Activated naive CD8-positive, alpha-beta T cell treated with anti-CD3 and anti-CD28 coated beads, Interleukin-2, amount 10 ng/mL, durations not matched to agents 7 days and 5 days (primary cell): ENCODE measurements around the gene PRDM16. TPM values are rescaled to one million over a fixed set of nuclear protein-coding genes. Genes with fewer than 3 reads are reported as not detected.

Source experiments
- ATAC-seq: fragments of 150-1000 bp; cut with Tn5 transposase; one replicate; pipeline ENCODE4 v1.10.0; 2021; ENCODE audit warnings: low read depth, moderate library complexity
- POLR2A ChIA-PET: fragments of 350-600 bp; sonication (Branson Sonifier 250); formaldehyde crosslinking; loops from one replicate; lab custom pipeline; 2021; ENCODE audit warnings: antibody characterized with exemption; lab: Charles Lee
- DNase-seq: peaks from one replicate; pipeline ENCODE4 v3.0.0; 2021
- H3K27ac Mint-ChIP-seq: one replicate; pipeline ENCODE4 v1.8.0; 2022; ENCODE audit warnings: mild to moderate bottlenecking, mixed read lengths
- H3K27me3 Mint-ChIP-seq: one replicate; pipeline ENCODE4 v1.8.0; 2022; ENCODE audit warnings: mild to moderate bottlenecking, moderate library complexity, mixed read lengths
- H3K36me3 Mint-ChIP-seq: one replicate; pipeline ENCODE4 v1.8.0; 2021; ENCODE audit warnings: mild to moderate bottlenecking, mixed read lengths
- H3K4me1 Mint-ChIP-seq: one replicate; pipeline ENCODE4 v1.8.0; 2021; ENCODE audit warnings: mixed read lengths
- H3K4me3 Mint-ChIP-seq: one replicate; pipeline ENCODE4 v1.8.0; 2022; ENCODE audit warnings: mild to moderate bottlenecking, moderate library complexity, mixed read lengths
- H3K9me3 Mint-ChIP-seq: one replicate; pipeline ENCODE4 v1.8.0; 2021; ENCODE audit warnings: mixed read lengths
- total RNA-seq, 2 experiments: library from RNA; stranded (reverse); gene quantifications; one replicate each; pipeline ENCODE4 v1.2.3, GENCODE V29; 2021

The PRDM16 gene
- total RNA-seq, 2 experiments from 2014 or later = not detected

DNA sequence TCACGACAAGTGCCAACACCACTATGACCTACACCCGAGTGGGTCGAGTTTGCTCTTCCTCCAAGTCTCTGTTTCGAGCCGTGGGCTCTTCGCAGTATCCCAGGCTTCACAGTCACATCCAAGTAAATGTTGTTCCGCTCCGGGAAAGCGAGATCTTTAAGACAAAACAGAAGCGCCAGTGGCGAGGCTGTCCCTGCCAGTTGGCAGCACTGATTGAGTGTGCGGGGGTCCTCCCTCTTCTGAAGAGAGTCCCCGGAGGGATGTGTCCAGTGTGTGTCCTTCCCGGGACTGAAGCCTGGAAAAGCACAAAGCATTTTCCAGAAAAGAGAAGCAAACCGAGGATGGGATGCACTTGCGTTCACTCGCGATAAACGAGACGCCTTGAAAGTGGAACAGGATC is 158.9 kb downstream of the PRDM16 start:
- POLR2A ChIA-PET = no interaction called here
- ATAC-seq (no peak), DNase-seq (no peak)
- no peaks in the 10 kb centered on the region for H3K4me1 Mint-ChIP-seq
- peaks cover 3% of the 10 kb centered on the region for H3K27me3 Mint-ChIP-seq
- no peaks in the 10 kb centered on the region for H3K36me3 Mint-ChIP-seq
- no peak overlapping the region for H3K27ac Mint-ChIP-seq
- no peaks in the 10 kb centered on the region for H3K9me3 Mint-ChIP-seq
- no peak overlapping the region for H3K4me3 Mint-ChIP-seq

DNA sequence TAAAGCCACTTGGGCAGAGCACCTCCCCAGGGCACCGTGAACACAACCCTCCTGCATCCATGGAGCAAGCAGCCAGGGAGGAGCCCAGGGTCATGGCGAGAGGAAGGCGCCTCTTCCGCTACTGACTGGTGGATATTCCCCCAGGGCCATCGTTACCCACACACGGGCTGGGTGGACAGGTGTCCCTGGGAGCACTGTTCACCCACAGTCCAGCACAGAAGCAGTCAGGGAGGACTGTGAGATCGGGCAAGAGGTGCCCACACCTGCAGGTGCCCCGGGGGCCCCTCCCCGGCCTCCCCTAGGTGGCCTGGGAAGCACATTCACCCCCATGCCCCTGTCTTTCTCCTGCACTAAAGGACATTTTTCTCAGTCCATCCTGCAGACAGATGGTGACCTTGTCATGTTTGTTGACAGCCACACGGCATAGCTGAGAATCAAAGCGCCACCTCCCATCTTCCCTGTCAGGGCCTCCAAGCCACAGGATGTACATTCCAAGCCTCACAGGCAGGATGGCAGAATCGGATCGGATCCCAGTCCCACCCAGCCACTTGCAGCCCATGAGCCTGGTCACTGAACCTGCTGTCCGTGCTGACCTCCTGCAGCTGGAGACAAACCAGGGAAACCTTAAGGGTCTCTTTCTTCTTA is 160.2 kb downstream of the PRDM16 start:
- H3K4me3 Mint-ChIP-seq = no peak overlapping the region
- H3K27ac Mint-ChIP-seq = no peak overlapping the region
- DNase-seq (no peak), ATAC-seq (no peak)
- no peaks in the 10 kb centered on the region for H3K4me1 Mint-ChIP-seq
- no peaks in the 10 kb centered on the region for H3K36me3 Mint-ChIP-seq
- POLR2A ChIA-PET = no interaction called here
- peaks cover 3% of the 10 kb centered on the region for H3K27me3 Mint-ChIP-seq
- H3K9me3 Mint-ChIP-seq = no peaks in the 10 kb centered on the region

DNA sequence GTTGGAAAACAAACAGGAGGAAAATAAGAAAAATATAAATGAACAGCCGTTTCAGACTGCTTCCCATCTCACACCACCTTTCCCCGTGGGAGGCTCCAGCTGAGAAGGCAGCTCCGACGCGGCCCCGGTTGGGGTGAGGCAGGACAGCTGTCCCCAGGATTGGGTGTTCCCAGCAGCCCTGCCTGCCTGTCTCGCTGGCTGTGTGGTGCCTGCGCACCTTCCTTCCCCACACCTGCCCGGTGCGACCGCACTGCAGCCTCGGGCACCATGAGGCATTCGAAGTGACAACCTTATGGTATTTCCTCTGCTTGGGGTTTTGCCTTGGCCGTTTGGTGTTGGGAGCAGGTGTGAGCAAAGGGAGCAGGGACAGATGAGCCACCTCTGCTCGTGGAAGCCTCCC is 161.6 kb downstream of the PRDM16 start:
- Mint-ChIP-seq H3K4me3 (no peak overlapping the region), H3K27me3 (peaks cover 3% of the 10 kb centered on the region), H3K4me1 (no peaks in the 10 kb centered on the region), H3K36me3 (no peaks in the 10 kb centered on the region), H3K9me3 (no peaks in the 10 kb centered on the region), H3K27ac (no peak overlapping the region)
- DNase-seq = no peak
- POLR2A ChIA-PET = no interaction called here
- no peak for ATAC-seq

DNA sequence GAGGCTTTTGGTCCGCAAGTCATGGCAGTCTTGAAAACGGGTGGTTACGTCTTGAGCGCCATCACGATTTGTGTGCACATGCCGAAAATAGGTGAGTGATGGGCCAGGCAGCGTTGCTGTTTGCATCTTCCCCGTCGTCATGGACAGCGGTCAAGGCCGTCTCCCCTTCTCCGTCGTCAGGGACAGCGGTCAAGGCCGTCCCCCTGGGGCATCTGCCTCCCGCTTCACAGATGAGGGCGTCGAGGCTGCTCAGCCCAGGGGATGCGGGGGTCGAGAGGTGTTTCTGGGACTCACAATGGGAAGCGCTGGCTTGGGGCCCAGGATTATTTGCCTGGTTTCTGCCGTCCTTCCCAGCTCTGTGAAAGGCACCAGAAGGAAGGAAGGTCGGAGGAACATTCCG is 162.2 kb downstream of the PRDM16 start:
- Mint-ChIP-seq H3K4me1 (no peaks in the 10 kb centered on the region), H3K9me3 (no peaks in the 10 kb centered on the region), H3K4me3 (no peak overlapping the region), H3K27me3 (peaks cover 3% of the 10 kb centered on the region), H3K36me3 (no peaks in the 10 kb centered on the region), H3K27ac (no peak overlapping the region)
- POLR2A ChIA-PET = no interaction called here
- DNase-seq = no peak
- ATAC-seq = no peak

DNA sequence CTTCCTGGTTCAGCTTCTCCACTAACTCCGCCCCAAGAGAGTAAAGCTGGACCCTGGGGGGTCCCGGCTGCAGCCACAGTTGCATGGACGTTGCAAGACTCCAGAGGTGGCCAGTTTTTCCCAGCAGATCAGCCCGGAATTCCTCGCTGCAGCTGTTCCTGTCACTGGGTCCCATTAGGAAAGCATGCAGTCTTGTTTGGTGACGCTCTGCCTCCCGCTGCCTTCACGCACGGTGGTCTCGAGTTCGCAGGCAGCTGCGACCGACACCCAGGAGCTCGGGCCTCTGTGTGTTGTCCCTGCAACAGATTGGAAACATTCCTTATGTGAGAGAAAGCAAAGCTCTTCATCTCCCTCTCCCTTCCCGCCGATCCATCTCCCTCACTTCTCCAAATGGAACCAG is 162.8 kb downstream of the PRDM16 start:
- H3K4me3 Mint-ChIP-seq = no peak overlapping the region
- H3K27ac Mint-ChIP-seq = no peak overlapping the region
- no peaks in the 10 kb centered on the region for H3K36me3 Mint-ChIP-seq
- DNase-seq = no peak
- POLR2A ChIA-PET = no interaction called here
- ATAC-seq = no peak
- H3K27me3 Mint-ChIP-seq = peaks cover 3% of the 10 kb centered on the region
- no peaks in the 10 kb centered on the region for H3K9me3 Mint-ChIP-seq
- H3K4me1 Mint-ChIP-seq = no peaks in the 10 kb centered on the region

DNA sequence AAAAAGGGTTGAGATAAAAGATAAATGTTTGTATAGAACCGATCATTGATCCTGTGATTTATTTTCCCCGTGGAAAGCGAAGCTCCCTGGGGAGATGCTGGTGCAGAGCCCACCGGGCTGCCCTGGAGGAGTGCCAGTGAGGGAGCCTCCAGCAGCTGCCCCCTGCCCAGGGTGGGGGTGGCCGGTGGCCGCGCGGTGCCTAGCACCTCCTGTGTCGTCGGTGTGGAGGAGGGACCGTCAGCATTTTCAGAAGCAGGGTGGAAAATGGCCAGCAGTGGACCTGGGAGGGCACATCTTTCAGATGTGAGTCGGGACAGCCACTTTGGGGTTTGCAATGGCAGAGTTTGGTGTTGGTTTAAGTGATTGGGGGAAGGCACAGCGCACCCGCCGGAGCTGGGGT is 164.0 kb downstream of the PRDM16 start:
- ATAC-seq (no peak), DNase-seq (no peak)
- H3K9me3 Mint-ChIP-seq = no peaks in the 10 kb centered on the region
- H3K27ac Mint-ChIP-seq = no peak overlapping the region
- no peaks in the 10 kb centered on the region for H3K36me3 Mint-ChIP-seq
- POLR2A ChIA-PET = no interaction called here
- no peak overlapping the region for H3K4me3 Mint-ChIP-seq
- no peaks in the 10 kb centered on the region for H3K27me3 Mint-ChIP-seq
- H3K4me1 Mint-ChIP-seq = no peaks in the 10 kb centered on the region

DNA sequence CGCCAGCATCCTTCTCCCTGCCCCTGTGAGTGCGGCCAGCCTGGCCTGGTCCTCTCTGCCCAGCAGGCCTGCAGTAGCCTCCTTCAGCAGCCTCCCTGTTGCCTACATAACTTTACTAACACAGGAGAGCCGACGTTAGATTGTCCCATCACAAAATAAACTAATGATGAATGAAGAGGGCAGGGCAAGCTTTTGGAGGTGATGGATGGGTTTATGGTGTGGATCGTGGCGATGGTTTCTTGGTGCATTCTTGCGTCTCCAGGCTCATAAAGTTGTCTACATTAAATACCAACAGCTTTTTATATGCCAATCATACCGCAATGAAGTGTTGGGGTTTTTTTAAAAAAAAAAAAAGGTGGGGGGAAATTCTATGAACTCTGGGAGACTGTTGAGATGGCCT is 164.5 kb downstream of the PRDM16 start:
- ATAC-seq (no peak), DNase-seq (no peak)
- H3K27me3 Mint-ChIP-seq = no peaks in the 10 kb centered on the region
- H3K4me1 Mint-ChIP-seq = no peaks in the 10 kb centered on the region
- H3K27ac Mint-ChIP-seq = no peak overlapping the region
- POLR2A ChIA-PET = no interaction called here
- no peaks in the 10 kb centered on the region for H3K9me3 Mint-ChIP-seq
- no peaks in the 10 kb centered on the region for H3K36me3 Mint-ChIP-seq
- no peak overlapping the region for H3K4me3 Mint-ChIP-seq

DNA sequence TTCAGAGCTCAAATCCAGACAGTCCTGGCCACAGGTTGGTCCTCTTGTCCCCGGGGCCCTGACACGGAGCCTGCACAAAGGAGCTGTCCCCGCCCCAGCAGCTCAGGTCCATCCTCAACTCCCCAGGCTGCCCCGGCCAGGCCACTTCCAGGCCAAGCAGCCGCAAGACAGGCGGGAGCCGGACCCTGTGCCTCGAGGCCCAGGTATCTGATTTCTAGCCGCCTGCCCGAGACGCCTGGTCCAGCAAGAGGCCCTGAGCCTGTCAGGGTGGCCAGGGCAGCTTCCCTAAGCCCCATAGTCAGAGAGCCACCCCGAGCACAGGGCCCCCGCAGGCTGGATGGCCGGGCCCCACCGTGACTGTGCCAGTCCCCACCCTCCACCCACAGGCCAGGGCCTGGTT is 165.3 kb downstream of the PRDM16 start:
- Mint-ChIP-seq H3K9me3 (no peaks in the 10 kb centered on the region), H3K4me3 (no peak overlapping the region), H3K36me3 (no peaks in the 10 kb centered on the region), H3K27me3 (no peaks in the 10 kb centered on the region), H3K27ac (no peak overlapping the region), H3K4me1 (no peaks in the 10 kb centered on the region)
- ATAC-seq (no peak), DNase-seq (no peak)
- POLR2A ChIA-PET = no interaction called here

DNA sequence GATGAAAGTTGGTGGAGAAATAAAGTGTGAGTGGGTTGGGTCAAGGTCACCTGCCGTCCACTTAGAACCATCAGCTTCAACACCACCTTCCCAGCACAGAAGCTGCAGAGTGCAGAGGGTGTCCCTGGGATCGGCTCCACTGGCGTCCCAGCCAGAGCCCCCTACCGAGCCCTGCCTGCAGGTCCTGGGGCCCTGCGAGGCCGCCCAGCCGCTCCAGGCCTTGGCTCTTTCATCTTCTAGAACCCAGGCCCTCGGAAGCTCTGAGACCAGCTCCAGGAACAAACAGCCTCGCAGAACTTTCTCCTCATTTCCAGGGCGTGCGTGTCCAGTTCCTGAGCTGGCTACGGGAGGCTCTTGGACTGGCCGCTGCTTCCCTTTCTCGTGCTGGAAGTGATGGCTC is 166.0 kb downstream of the PRDM16 start:
- no peak for ATAC-seq
- no peaks in the 10 kb centered on the region for H3K4me1 Mint-ChIP-seq
- no peak overlapping the region for H3K4me3 Mint-ChIP-seq
- H3K27me3 Mint-ChIP-seq = no peaks in the 10 kb centered on the region
- H3K36me3 Mint-ChIP-seq = no peaks in the 10 kb centered on the region
- POLR2A ChIA-PET = no interaction called here
- H3K27ac Mint-ChIP-seq = no peak overlapping the region
- H3K9me3 Mint-ChIP-seq = no peaks in the 10 kb centered on the region
- DNase-seq = no peak

DNA sequence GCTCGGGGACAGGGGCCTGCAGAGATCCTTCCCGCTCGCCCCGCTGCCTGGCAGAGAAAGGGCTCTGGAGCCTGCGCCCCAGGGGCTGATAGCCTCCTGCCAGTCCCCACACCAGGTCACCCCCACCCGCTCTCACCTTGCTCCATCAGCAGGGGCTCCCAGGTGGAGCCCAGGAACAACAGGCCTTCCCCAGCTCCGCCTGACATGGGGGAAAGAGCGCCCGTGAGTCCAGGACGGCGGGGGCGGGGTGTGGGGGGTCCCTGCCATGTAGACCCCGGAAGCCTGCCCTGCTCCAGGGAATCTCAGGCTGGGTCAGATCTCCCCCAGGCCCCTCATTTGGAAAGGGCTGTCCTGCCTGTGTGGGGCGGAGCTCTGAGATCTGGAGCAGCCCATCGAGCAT is 166.5 kb downstream of the PRDM16 start:
- POLR2A ChIA-PET = no interaction called here
- no peaks in the 10 kb centered on the region for H3K36me3 Mint-ChIP-seq
- ATAC-seq (no peak), DNase-seq (no peak)
- H3K4me3 Mint-ChIP-seq = no peak overlapping the region
- H3K4me1 Mint-ChIP-seq = no peaks in the 10 kb centered on the region
- H3K9me3 Mint-ChIP-seq = no peaks in the 10 kb centered on the region
- H3K27ac Mint-ChIP-seq = no peak overlapping the region
- H3K27me3 Mint-ChIP-seq = no peaks in the 10 kb centered on the region

DNA sequence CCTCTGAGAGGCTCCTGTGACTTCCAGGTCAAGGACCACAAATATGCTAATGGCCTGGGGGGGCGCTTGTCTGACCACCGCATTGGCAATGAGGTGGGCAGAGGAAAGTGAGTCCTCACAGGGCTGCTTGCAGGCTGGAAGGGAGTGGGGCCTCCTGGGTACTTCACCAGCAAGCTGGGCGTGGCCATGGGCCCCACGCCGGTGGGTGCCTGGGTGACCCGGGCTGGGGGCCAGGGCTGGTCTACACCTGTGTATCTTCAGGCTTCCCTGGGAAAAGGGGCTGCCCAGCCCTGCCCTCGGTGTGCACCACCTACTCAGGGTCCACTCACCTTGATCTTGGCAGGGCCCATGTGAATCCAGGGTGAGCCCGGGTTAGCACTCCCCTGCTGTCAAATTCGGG is 167.4 kb downstream of the PRDM16 start:
- DNase-seq (no peak), ATAC-seq (no peak)
- Mint-ChIP-seq H3K27ac (no peak overlapping the region), H3K4me1 (no peaks in the 10 kb centered on the region), H3K27me3 (no peaks in the 10 kb centered on the region), H3K9me3 (no peaks in the 10 kb centered on the region), H3K36me3 (no peaks in the 10 kb centered on the region), H3K4me3 (no peak overlapping the region)
- POLR2A ChIA-PET = no interaction called here

DNA sequence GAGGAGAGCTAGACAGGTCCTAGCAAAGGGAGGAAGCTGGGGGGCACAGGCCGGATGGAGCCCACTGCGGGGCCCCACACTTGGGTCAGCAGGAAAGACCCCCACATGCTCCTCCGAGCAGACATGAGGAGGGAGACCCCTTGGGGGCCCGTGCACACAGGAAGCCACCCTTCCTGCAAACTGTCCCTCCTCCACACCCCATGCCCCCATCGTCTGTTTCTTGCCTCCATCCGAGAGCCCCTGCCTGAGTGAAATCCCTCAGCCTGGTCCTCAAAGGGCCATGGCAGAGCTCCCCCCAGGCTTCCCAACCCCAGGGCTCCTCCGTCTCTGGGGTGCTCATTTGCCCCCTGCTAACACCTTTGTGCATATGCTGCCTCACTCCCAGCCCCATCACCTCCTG is 168.0 kb downstream of the PRDM16 start:
- DNase-seq = no peak
- POLR2A ChIA-PET = no interaction called here
- Mint-ChIP-seq H3K9me3 (no peaks in the 10 kb centered on the region), H3K36me3 (no peaks in the 10 kb centered on the region), H3K4me3 (no peak overlapping the region), H3K4me1 (no peaks in the 10 kb centered on the region), H3K27me3 (no peaks in the 10 kb centered on the region), H3K27ac (no peak overlapping the region)
- ATAC-seq = no peak

DNA sequence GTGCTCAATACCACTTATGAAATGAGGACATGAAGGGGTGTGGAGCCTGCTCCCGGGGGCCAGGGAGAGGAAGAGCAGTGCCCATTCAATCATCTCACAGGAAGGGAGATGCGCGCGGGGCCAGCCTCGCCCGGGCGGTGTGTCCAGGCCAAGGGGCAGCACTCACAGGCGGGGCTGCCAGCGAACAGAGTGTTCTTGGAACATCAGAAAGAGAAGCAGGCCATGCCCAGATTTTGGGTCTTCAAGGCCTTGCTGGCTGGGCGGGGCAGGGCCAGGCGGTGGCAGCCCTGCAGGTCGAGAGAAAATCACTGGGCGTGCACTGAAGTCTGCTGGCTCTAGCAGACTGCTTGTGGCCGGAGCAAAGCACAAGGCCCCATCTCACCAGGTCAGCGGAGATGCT is 168.6 kb downstream of the PRDM16 start:
- H3K27me3 Mint-ChIP-seq = no peaks in the 10 kb centered on the region
- H3K27ac Mint-ChIP-seq = no peak overlapping the region
- H3K9me3 Mint-ChIP-seq = no peaks in the 10 kb centered on the region
- DNase-seq (no peak), ATAC-seq (no peak)
- POLR2A ChIA-PET = no interaction called here
- H3K4me1 Mint-ChIP-seq = no peaks in the 10 kb centered on the region
- no peaks in the 10 kb centered on the region for H3K36me3 Mint-ChIP-seq
- no peak overlapping the region for H3K4me3 Mint-ChIP-seq

DNA sequence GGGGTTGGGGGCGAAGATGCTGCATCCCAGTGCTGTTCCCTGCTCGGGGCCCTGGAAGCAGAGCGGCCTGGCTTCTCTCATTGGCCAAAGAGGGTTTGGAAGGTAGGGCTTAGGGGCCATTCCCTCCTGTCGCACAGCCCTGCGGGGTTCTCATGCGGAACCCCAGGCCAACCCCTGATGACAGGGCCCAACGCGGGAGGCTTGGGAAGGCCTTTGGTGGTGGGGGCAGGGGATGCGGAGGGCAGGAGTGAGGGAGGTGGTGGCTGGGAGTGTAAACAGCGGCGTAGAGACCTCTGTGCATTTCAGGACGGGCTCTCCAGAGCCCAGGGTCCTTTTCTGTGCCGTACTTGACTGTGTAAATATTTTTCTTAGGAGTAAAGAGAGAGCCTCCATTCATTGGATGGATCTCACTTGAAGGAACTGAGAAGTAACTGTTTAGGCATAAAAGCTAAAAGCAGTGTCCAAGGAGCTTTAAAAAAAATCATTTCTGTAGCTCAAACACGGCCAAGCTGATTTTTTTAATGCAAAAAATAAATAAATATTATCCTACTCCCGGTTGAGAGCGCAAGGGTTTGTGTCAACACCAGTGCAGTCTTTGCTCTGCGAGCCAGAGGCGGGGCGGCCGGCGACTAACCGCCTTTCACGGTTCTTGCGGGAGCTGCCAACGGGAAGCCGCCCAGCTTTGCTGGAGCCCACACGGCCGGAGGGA is 169.1 kb downstream of the PRDM16 start:
- H3K4me1 Mint-ChIP-seq = no peaks in the 10 kb centered on the region
- ATAC-seq (no peak), DNase-seq (no peak)
- H3K36me3 Mint-ChIP-seq = no peaks in the 10 kb centered on the region
- no peak overlapping the region for H3K4me3 Mint-ChIP-seq
- no peaks in the 10 kb centered on the region for H3K9me3 Mint-ChIP-seq
- no peak overlapping the region for H3K27ac Mint-ChIP-seq
- no peaks in the 10 kb centered on the region for H3K27me3 Mint-ChIP-seq
- POLR2A ChIA-PET = interaction anchor here (0.6 kb wide), 1 partner anchor 690 kb away, joined by 4 read pairs; no protein-coding TSS in a partner anchor
